ENCODE results near the gene SPINK2. TPM values are rescaled to one million over a fixed set of nuclear protein-coding genes. Genes with fewer than 3 reads are reported as not detected.

SPINK2 gene
- total RNA-seq, 1 donor from 2014 or later: 0.37 TPM

GRCh38 chr4:56823933-56824600, 2.6 kb upstream of the SPINK2 start:
- Mint-ChIP-seq H3K27me3 (peaks cover 36% of the 10 kb centered on the region), H3K4me3 (no peak overlapping the region), H3K9me3 (no peaks in the 10 kb centered on the region), H3K4me1 (peaks cover 21% of the 10 kb centered on the region), H3K27ac (no peak overlapping the region), H3K36me3 (ENCODE audit: low read depth) (peaks cover 2% of the 10 kb centered on the region)
- intact Hi-C loops (cut with micrococcal nuclease): loop anchor here (5.0 kb wide), 1 partner anchor 83 kb away; the partner anchor contains the start of gene REST
- DNase-seq: no peak

- no peaks in the 10 kb centered on the region for H3K9me3 Mint-ChIP-seq
- peaks cover 33% of the 10 kb centered on the region for H3K4me1 Mint-ChIP-seq
Observed at GRCh38 chr4:56818797-56819196, 2.7 kb downstream of the SPINK2 start.

GRCh38 chr4:56817840-56818491, 3.5 kb downstream of the SPINK2 start:
- H3K36me3 Mint-ChIP-seq (ENCODE audit: low read depth): peaks cover 2% of the 10 kb centered on the region
- peaks cover 33% of the 10 kb centered on the region for H3K4me1 Mint-ChIP-seq
- H3K9me3 Mint-ChIP-seq: no peaks in the 10 kb centered on the region
- H3K27me3 Mint-ChIP-seq: peaks cover 31% of the 10 kb centered on the region
- H3K4me3 Mint-ChIP-seq: peak overlapping the region; percentile 8
- intact Hi-C loops (cut with micrococcal nuclease): loop anchor here (1.0 to 5.0 kb wide), 6 partner anchors 12 to 871 kb away; partner anchors contain the start of genes CEP135, HOPX, PAICS and PPAT
- peak overlapping the region; percentile 81 for H3K27ac Mint-ChIP-seq
- DNase-seq: peak; percentile 76

More at GRCh38 chr4:56818797-56819196, 2.7 kb downstream of the SPINK2 start:
- Mint-ChIP-seq H3K4me3 (no peak overlapping the region), H3K36me3 (ENCODE audit: low read depth) (peaks cover 2% of the 10 kb centered on the region), H3K27ac (no peak overlapping the region), H3K27me3 (peaks cover 34% of the 10 kb centered on the region)
- intact Hi-C loops (cut with micrococcal nuclease): loop anchor here (1.0 to 5.0 kb wide), 6 partner anchors 12 to 871 kb away; partner anchors contain the start of genes CEP135, HOPX, PAICS and PPAT
- DNase-seq: no peak

GRCh38 chr4:56806666-56807065, 14.8 kb downstream of the SPINK2 start:
- intact Hi-C loops (cut with micrococcal nuclease): no loop called here
- DNase-seq: no peak
- no peaks in the 10 kb centered on the region for H3K36me3 Mint-ChIP-seq (ENCODE audit: low read depth)
- H3K27ac Mint-ChIP-seq: no peak overlapping the region
- H3K27me3 Mint-ChIP-seq: peaks cover 18% of the 10 kb centered on the region
- H3K4me1 Mint-ChIP-seq: peaks cover 17% of the 10 kb centered on the region
- no peak overlapping the region for H3K4me3 Mint-ChIP-seq
- no peaks in the 10 kb centered on the region for H3K9me3 Mint-ChIP-seq

GRCh38 chr4:56804551-56804950, 16.9 kb downstream of the SPINK2 start:
- peak overlapping the region; percentile 30 for H3K4me3 Mint-ChIP-seq
- no peaks in the 10 kb centered on the region for H3K9me3 Mint-ChIP-seq
- H3K4me1 Mint-ChIP-seq: peaks cover 23% of the 10 kb centered on the region
- intact Hi-C loops (cut with micrococcal nuclease): loop anchor here (1.0 to 2.0 kb wide), 3 partner anchors 14 to 148 kb away; no protein-coding TSS in a partner anchor
- no peaks in the 10 kb centered on the region for H3K36me3 Mint-ChIP-seq (ENCODE audit: low read depth)
- H3K27ac Mint-ChIP-seq: peak overlapping the region; percentile 72
- peak; percentile 61 for DNase-seq
- peaks cover 9% of the 10 kb centered on the region for H3K27me3 Mint-ChIP-seq

- intact Hi-C loops (cut with micrococcal nuclease): no loop called here
Observed at GRCh38 chr4:56803471-56803870, 18.0 kb downstream of the SPINK2 start.

GRCh38 chr4:56799824-56800756, 21.4 kb downstream of the SPINK2 start:
- intact Hi-C loops (cut with micrococcal nuclease): loop anchor here (1.0 to 5.0 kb wide), 7 partner anchors 36 to 293 kb away; partner anchors contain the start of genes ARL9 and HOPX

More at GRCh38 chr4:56803471-56803870, 18.0 kb downstream of the SPINK2 start:
- H3K36me3 Mint-ChIP-seq (ENCODE audit: low read depth): no peaks in the 10 kb centered on the region
- peak overlapping the region; percentile 48 for H3K27ac Mint-ChIP-seq
- no peaks in the 10 kb centered on the region for H3K9me3 Mint-ChIP-seq
- DNase-seq: no peak
- peak overlapping the region; percentile 28 for H3K4me3 Mint-ChIP-seq
- H3K27me3 Mint-ChIP-seq: peaks cover 7% of the 10 kb centered on the region
- H3K4me1 Mint-ChIP-seq: peaks cover 25% of the 10 kb centered on the region

GRCh38 chr4:56799161-56799759, 22.2 kb downstream of the SPINK2 start:
- Mint-ChIP-seq H3K27ac (no peak overlapping the region), H3K4me1 (peaks cover 15% of the 10 kb centered on the region), H3K27me3 (peaks cover 13% of the 10 kb centered on the region), H3K9me3 (no peaks in the 10 kb centered on the region), H3K36me3 (ENCODE audit: low read depth) (no peaks in the 10 kb centered on the region), H3K4me3 (peak overlapping the region; percentile 89)
- intact Hi-C loops (cut with micrococcal nuclease): loop anchor here (5.0 kb wide), 1 partner anchor 292 kb away; the partner anchor contains the start of gene ARL9
- DNase-seq: no peak

More at GRCh38 chr4:56799824-56800756, 21.4 kb downstream of the SPINK2 start:
- Mint-ChIP-seq H3K36me3 (ENCODE audit: low read depth) (no peaks in the 10 kb centered on the region), H3K27ac (peak overlapping the region; percentile 11), H3K4me1 (peaks cover 20% of the 10 kb centered on the region), H3K27me3 (peaks cover 13% of the 10 kb centered on the region), H3K9me3 (no peaks in the 10 kb centered on the region), H3K4me3 (peak overlapping the region; percentile 89)
- peak; percentile 94 for DNase-seq

GRCh38 chr4:56796211-56796610, 25.3 kb downstream of the SPINK2 start:
- no peak overlapping the region for H3K27ac Mint-ChIP-seq
- no peak for DNase-seq
- intact Hi-C loops (cut with micrococcal nuclease): loop anchor here (5.0 kb wide), 1 partner anchor 289 kb away; the partner anchor contains the start of gene ARL9
- no peaks in the 10 kb centered on the region for H3K36me3 Mint-ChIP-seq (ENCODE audit: low read depth)
- H3K4me3 Mint-ChIP-seq: no peak overlapping the region
- H3K4me1 Mint-ChIP-seq: peaks cover 8% of the 10 kb centered on the region
- peaks cover 11% of the 10 kb centered on the region for H3K27me3 Mint-ChIP-seq
- no peaks in the 10 kb centered on the region for H3K9me3 Mint-ChIP-seq

- DNase-seq: no peak
- no peaks in the 10 kb centered on the region for H3K4me1 Mint-ChIP-seq
- H3K9me3 Mint-ChIP-seq: no peaks in the 10 kb centered on the region
- H3K27ac Mint-ChIP-seq: no peak overlapping the region
- intact Hi-C loops (cut with micrococcal nuclease): no loop called here
- H3K4me3 Mint-ChIP-seq: no peak overlapping the region
- no peaks in the 10 kb centered on the region for H3K36me3 Mint-ChIP-seq (ENCODE audit: low read depth)
- peaks cover 4% of the 10 kb centered on the region for H3K27me3 Mint-ChIP-seq
Observed at GRCh38 chr4:56791316-56791715, 30.2 kb downstream of the SPINK2 start.

GRCh38 chr4:56790691-56791091, 30.8 kb downstream of the SPINK2 start:
- intact Hi-C loops (cut with micrococcal nuclease): no loop called here
- no peak overlapping the region for H3K4me3 Mint-ChIP-seq
- no peak overlapping the region for H3K27ac Mint-ChIP-seq
- H3K9me3 Mint-ChIP-seq: no peaks in the 10 kb centered on the region
- peaks cover 3% of the 10 kb centered on the region for H3K27me3 Mint-ChIP-seq
- no peak for DNase-seq
- H3K4me1 Mint-ChIP-seq: no peaks in the 10 kb centered on the region
- no peaks in the 10 kb centered on the region for H3K36me3 Mint-ChIP-seq (ENCODE audit: low read depth)

GRCh38 chr4:56788081-56788480, 33.4 kb downstream of the SPINK2 start:
- H3K4me3 Mint-ChIP-seq: no peak overlapping the region
- H3K27me3 Mint-ChIP-seq: peaks cover 8% of the 10 kb centered on the region
- H3K9me3 Mint-ChIP-seq: no peaks in the 10 kb centered on the region
- no peak for DNase-seq
- H3K27ac Mint-ChIP-seq: no peak overlapping the region
- H3K36me3 Mint-ChIP-seq (ENCODE audit: low read depth): no peaks in the 10 kb centered on the region
- H3K4me1 Mint-ChIP-seq: no peaks in the 10 kb centered on the region
- intact Hi-C loops (cut with micrococcal nuclease): no loop called here

- peaks cover 9% of the 10 kb centered on the region for H3K27me3 Mint-ChIP-seq
- H3K4me3 Mint-ChIP-seq: no peak overlapping the region
- no peaks in the 10 kb centered on the region for H3K9me3 Mint-ChIP-seq
- intact Hi-C loops (cut with micrococcal nuclease): no loop called here
- H3K27ac Mint-ChIP-seq: no peak overlapping the region
- no peaks in the 10 kb centered on the region for H3K36me3 Mint-ChIP-seq (ENCODE audit: low read depth)
- DNase-seq: no peak
- no peaks in the 10 kb centered on the region for H3K4me1 Mint-ChIP-seq
Observed at GRCh38 chr4:56787380-56787779, 34.1 kb downstream of the SPINK2 start.
